ENCODE data around the gene USP12. TPM values are rescaled to one million over a fixed set of nuclear protein-coding genes. Genes with fewer than 3 reads are reported as not detected.
"Not testable (repeated sequence)": the region's sequence is repeated elsewhere in the genome, so short reads cannot be mapped to it uniquely, and the experiment has no call there.

Gene USP12
- total RNA-seq, 1 experiment from 2014 or later: 16.2 TPM

GRCh38 chr13:27080018-27080948 lies 91.3 kb downstream of the USP12 start:
- no peak for DNase-seq (ENCODE audit: low read depth in 1 of 2, low spot score in 2 of 2)
- Histone ChIP-seq H3K27ac (peak overlapping the region; percentile 44), H3K9me3 (replicated peaks) (no peaks in the 10 kb centered on the region)

GRCh38 chr13:27079421-27079958 lies 92.1 kb downstream of the USP12 start:
- peak; percentile 55 to 67 for DNase-seq (ENCODE audit: low read depth in 1 of 2, low spot score in 2 of 2)
- Histone ChIP-seq H3K4me3 (no peak overlapping the region), H3K27ac (peak overlapping the region; percentile 44), H3K9me3 (replicated peaks) (no peaks in the 10 kb centered on the region), H3K27me3 (replicated peaks) (no peaks in the 10 kb centered on the region), H3K36me3 (peaks cover 7% of the 10 kb centered on the region; the same call in 1 of the 2 replicates), H3K4me1 (replicated peaks) (peaks cover 13% of the 10 kb centered on the region)

More at GRCh38 chr13:27080018-27080948, 91.3 kb downstream of the USP12 start:
- peaks cover 13% of the 10 kb centered on the region for H3K4me1 ChIP-seq (replicated peaks)
- H3K36me3 ChIP-seq: peaks cover 7% of the 10 kb centered on the region; the same call in 1 of the 2 replicates
- no peak overlapping the region for H3K4me3 ChIP-seq
- no peaks in the 10 kb centered on the region for H3K27me3 ChIP-seq (replicated peaks)

GRCh38 chr13:27077451-27077850 lies 94.2 kb downstream of the USP12 start:
- no peak overlapping the region for H3K4me3 ChIP-seq
- peaks cover 7% of the 10 kb centered on the region; the same call in 1 of the 2 replicates for H3K36me3 ChIP-seq
- H3K27ac ChIP-seq: no peak overlapping the region
- H3K4me1 ChIP-seq (replicated peaks): peaks cover 13% of the 10 kb centered on the region
- no peaks in the 10 kb centered on the region for H3K9me3 ChIP-seq (replicated peaks)
- DNase-seq (ENCODE audit: low read depth in 1 of 2, low spot score in 2 of 2): no peak
- no peaks in the 10 kb centered on the region for H3K27me3 ChIP-seq (replicated peaks)

- Histone ChIP-seq H3K27me3 (replicated peaks) (no peaks in the 10 kb centered on the region), H3K4me3 (no peak overlapping the region), H3K9me3 (replicated peaks) (no peaks in the 10 kb centered on the region), H3K36me3 (peaks cover 7% of the 10 kb centered on the region; the same call in 1 of the 2 replicates), H3K4me1 (replicated peaks) (peaks cover 13% of the 10 kb centered on the region), H3K27ac (no peak overlapping the region)
- no peak for DNase-seq (ENCODE audit: low read depth in 1 of 2, low spot score in 2 of 2)
Measured at GRCh38 chr13:27076421-27076820, 95.2 kb downstream of the USP12 start.

- no peaks in the 10 kb centered on the region for H3K36me3 ChIP-seq
- H3K9me3 ChIP-seq (replicated peaks): no peaks in the 10 kb centered on the region
- H3K27me3 ChIP-seq (replicated peaks): no peaks in the 10 kb centered on the region
- no peak overlapping the region for H3K27ac ChIP-seq
- no peak overlapping the region for H3K4me3 ChIP-seq
- no peaks in the 10 kb centered on the region; the same call in 1 of the 2 replicates for H3K4me1 ChIP-seq (replicated peaks)
- no peak for DNase-seq (ENCODE audit: low read depth in 1 of 2, low spot score in 2 of 2)
Measured at GRCh38 chr13:27073186-27073585, 98.4 kb downstream of the USP12 start.

- not testable (repeated sequence) for DNase-seq (ENCODE audit: low read depth in 1 of 2, low spot score in 2 of 2); H3K4me1 ChIP-seq (replicated peaks); H3K4me3 ChIP-seq; H3K9me3 ChIP-seq (replicated peaks); H3K27ac ChIP-seq; H3K27me3 ChIP-seq (replicated peaks); H3K36me3 ChIP-seq
Measured at GRCh38 chr13:27066123-27066522, 105.5 kb downstream of the USP12 start.

GRCh38 chr13:27065582-27065981 lies 106.0 kb downstream of the USP12 start:
- Histone ChIP-seq H3K27ac (no peak overlapping the region), H3K36me3 (no peaks in the 10 kb centered on the region), H3K9me3 (replicated peaks) (peaks cover 4% of the 10 kb centered on the region; the same call in 1 of the 2 replicates), H3K4me1 (replicated peaks) (no peaks in the 10 kb centered on the region), H3K4me3 (no peak overlapping the region), H3K27me3 (replicated peaks) (no peaks in the 10 kb centered on the region)
- DNase-seq (ENCODE audit: low read depth in 1 of 2, low spot score in 2 of 2): no peak

GRCh38 chr13:27064252-27064995 lies 107.2 kb downstream of the USP12 start:
- no peak overlapping the region for H3K27ac ChIP-seq
- H3K9me3 ChIP-seq (replicated peaks): peaks cover 4% of the 10 kb centered on the region; the same call in 1 of the 2 replicates
- DNase-seq (ENCODE audit: low read depth in 1 of 2, low spot score in 2 of 2): no peak
- no peaks in the 10 kb centered on the region for H3K27me3 ChIP-seq (replicated peaks)
- no peak overlapping the region for H3K4me3 ChIP-seq
- no peaks in the 10 kb centered on the region for H3K4me1 ChIP-seq (replicated peaks)
- no peaks in the 10 kb centered on the region for H3K36me3 ChIP-seq

GRCh38 chr13:27057817-27058216 lies 113.8 kb downstream of the USP12 start:
- no peak overlapping the region for H3K27ac ChIP-seq
- DNase-seq (ENCODE audit: low read depth in 1 of 2, low spot score in 2 of 2): no peak
- H3K4me3 ChIP-seq: no peak overlapping the region
- no peaks in the 10 kb centered on the region for H3K9me3 ChIP-seq (replicated peaks)
- no peaks in the 10 kb centered on the region for H3K36me3 ChIP-seq
- H3K4me1 ChIP-seq (replicated peaks): peaks cover 13% of the 10 kb centered on the region
- no peaks in the 10 kb centered on the region for H3K27me3 ChIP-seq (replicated peaks)

GRCh38 chr13:27055526-27055925 lies 116.1 kb downstream of the USP12 start:
- Histone ChIP-seq H3K27me3 (replicated peaks) (no peaks in the 10 kb centered on the region), H3K9me3 (replicated peaks) (no peaks in the 10 kb centered on the region), H3K4me3 (no peak overlapping the region), H3K4me1 (replicated peaks) (peaks cover 13% of the 10 kb centered on the region), H3K27ac (no peak overlapping the region), H3K36me3 (no peaks in the 10 kb centered on the region)
- no peak for DNase-seq (ENCODE audit: low read depth in 1 of 2, low spot score in 2 of 2)

- DNase-seq (ENCODE audit: low read depth in 1 of 2, low spot score in 2 of 2): no peak
- Histone ChIP-seq H3K36me3 (no peaks in the 10 kb centered on the region), H3K27ac (peak overlapping the region; percentile 28; the same call in 1 of the 2 replicates), H3K27me3 (replicated peaks) (no peaks in the 10 kb centered on the region), H3K9me3 (replicated peaks) (no peaks in the 10 kb centered on the region), H3K4me1 (replicated peaks) (peaks cover 13% of the 10 kb centered on the region), H3K4me3 (no peak overlapping the region)
Measured at GRCh38 chr13:27054760-27055159, 116.9 kb downstream of the USP12 start.

- Histone ChIP-seq H3K27me3 (replicated peaks) (no peaks in the 10 kb centered on the region), H3K36me3 (no peaks in the 10 kb centered on the region), H3K27ac (peak overlapping the region; percentile 47), H3K4me1 (replicated peaks) (peaks cover 13% of the 10 kb centered on the region), H3K9me3 (replicated peaks) (no peaks in the 10 kb centered on the region), H3K4me3 (no peak overlapping the region)
- peak; percentile 49 to 63 for DNase-seq (ENCODE audit: low read depth in 1 of 2, low spot score in 2 of 2)
Measured at GRCh38 chr13:27053902-27054595, 117.6 kb downstream of the USP12 start.

GRCh38 chr13:27053210-27053884 lies 118.3 kb downstream of the USP12 start:
- H3K27me3 ChIP-seq (replicated peaks): no peaks in the 10 kb centered on the region
- H3K36me3 ChIP-seq: no peaks in the 10 kb centered on the region
- no peak for DNase-seq (ENCODE audit: low read depth in 1 of 2, low spot score in 2 of 2)
- peaks cover 13% of the 10 kb centered on the region for H3K4me1 ChIP-seq (replicated peaks)
- no peaks in the 10 kb centered on the region for H3K9me3 ChIP-seq (replicated peaks)
- H3K27ac ChIP-seq: no peak overlapping the region; the same call in 1 of the 2 replicates
- no peak overlapping the region for H3K4me3 ChIP-seq
